Neural progenitor cell (in vitro differentiated cells): ENCODE data around the gene PMS1.

Experiments
- EZH2 ChIP-seq: fragments of 200-600 bp; sonication (generic); IDR thresholded peaks from 2 replicates; pipeline ENCODE4 v1.6.1; 2017; ENCODE audit warnings: antibody characterized with exemption, mild to moderate bottlenecking, moderate library complexity
- TF ChIP-seq, protein P1 (sequence below): fragments of 200-600 bp; sonication (generic); IDR thresholded peaks from 2 replicates; pipeline ENCODE4 v1.5.1; 2017; ENCODE audit warnings: antibody characterized with exemption, mild to moderate bottlenecking

GRCh38 chr2:189770590-189771322, 13.5 kb upstream of the PMS1 start:
- TF ChIP-seq EZH2 = no peak
- TF ChIP-seq, protein P1, sequence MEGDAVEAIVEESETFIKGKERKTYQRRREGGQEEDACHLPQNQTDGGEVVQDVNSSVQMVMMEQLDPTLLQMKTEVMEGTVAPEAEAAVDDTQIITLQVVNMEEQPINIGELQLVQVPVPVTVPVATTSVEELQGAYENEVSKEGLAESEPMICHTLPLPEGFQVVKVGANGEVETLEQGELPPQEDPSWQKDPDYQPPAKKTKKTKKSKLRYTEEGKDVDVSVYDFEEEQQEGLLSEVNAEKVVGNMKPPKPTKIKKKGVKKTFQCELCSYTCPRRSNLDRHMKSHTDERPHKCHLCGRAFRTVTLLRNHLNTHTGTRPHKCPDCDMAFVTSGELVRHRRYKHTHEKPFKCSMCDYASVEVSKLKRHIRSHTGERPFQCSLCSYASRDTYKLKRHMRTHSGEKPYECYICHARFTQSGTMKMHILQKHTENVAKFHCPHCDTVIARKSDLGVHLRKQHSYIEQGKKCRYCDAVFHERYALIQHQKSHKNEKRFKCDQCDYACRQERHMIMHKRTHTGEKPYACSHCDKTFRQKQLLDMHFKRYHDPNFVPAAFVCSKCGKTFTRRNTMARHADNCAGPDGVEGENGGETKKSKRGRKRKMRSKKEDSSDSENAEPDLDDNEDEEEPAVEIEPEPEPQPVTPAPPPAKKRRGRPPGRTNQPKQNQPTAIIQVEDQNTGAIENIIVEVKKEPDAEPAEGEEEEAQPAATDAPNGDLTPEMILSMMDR = no peak
